GM19468 (cell line): Measurements from ENCODE around the gene SPSB2.
A peak's percentile ranks its signal among the peaks of the same experiment; 100 is the strongest.

ENCODE experiments used
- ATAC-seq: cut with Tn5 transposase; IDR thresholded peaks from one replicate; pipeline ENCODE4 v1.9.1; 2021; ENCODE audit warnings: mild to moderate bottlenecking, moderate library complexity, moderate number of reproducible peaks; ENCODE audit not compliant: unreplicated experiment; ENCODE audit errors: extremely low read depth

The SPSB2 gene

DNA sequence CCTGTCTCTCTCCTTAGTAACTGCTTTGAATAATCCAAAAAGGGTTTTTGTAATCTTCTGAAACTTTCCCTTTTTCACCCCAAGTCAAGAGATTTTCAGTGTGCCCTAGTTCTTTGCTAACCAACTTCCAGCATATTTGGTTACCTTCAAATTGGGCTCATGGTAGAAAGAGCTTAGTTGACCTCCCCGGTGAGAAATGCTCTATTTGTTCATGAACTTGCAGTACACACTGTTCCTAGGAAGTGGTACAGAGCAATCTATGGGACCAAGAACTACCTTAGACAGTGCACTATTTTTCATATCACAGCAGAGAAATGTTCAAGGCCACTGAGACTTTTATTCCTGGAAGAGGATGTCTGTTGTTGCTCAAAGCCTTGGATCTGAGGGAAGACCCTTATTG is 19.5 kb downstream of the SPSB2 start:
- no peak for ATAC-seq

- no peak for ATAC-seq
Observed at GRCh38 chr12:6852651-6853354, 20.3 kb downstream of the SPSB2 start.

DNA sequence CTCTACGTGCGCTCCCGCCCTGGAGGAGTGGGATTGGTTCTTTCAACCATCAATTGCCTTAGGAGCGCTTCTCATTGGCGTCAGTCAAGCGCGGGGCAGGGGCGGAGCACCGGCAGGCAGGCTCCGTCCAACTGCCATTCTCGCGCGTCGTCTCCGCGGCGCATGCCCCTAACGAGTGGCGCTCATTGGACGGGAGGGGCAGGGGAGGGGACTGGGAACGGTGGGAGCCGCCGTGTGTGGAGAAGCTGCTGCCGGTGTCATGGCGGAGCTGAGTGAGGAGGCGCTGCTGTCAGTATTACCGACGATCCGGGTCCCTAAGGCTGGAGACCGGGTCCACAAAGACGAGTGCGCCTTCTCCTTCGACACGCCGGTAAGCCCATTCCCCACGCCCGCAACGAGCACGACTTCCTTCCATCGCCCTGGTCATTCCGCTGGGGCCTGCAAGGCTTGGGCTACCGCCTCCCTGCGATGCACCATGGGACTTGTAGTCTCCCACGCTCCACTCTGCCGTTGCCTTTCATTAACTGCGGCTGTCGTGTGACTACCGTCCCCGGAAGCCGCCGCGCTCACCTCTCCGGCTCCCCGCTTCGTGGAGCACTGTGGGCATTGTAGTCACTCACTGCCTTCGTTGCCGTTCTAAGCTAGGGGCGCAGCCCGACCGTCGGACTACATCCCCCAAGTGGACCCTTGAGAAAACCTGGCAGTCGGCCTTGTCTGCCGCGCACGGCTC is 21.0 kb downstream of the SPSB2 start, which contains the start of gene USP5:
USP5 (plus strand) TSS at position 230 of the 730 bp plus-strand sequence; CDS start at position 260, 30 bp downstream.
- ATAC-seq = peak; percentile 82

DNA sequence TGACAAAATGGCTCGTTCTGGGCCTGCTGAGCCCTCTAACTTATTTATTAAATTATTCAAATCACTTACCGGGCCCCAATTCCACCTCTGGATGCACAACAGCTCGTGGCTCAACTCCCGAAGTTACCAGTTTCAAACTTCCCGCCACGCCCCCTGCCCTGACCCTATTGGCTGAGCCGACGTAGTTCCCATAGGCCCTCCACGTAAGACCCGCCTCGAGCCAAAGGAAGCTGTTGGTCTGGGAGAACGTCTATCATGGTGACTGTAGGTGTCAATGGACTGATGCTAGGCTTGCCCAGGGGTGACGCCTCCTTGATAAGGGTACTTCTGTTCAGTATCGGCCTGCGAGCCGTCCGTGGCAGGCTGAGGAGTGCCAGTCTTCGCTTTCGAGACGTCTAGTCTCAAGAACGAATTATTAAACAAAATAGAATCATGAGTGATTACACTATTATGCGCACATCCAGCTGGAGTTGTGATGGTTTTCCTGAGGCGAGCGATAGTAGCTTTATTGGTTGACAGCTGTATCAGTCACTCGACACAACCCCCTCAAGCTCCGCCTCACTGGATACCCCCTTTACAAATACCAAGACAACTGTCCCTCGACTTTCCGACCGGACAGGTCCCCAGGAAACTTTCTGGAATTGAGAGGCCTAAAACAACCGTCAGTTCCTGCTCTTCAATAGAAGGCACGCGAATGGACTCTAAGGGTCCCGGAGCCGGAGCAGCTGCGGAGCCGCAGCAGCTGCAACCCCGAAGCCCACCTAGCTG is 21.8 kb downstream of the SPSB2 start, which contains the start of gene CDCA3:
CDCA3 (minus strand) TSS at position 134 of the 768 bp plus-strand sequence. CDS start 334 bp downstream, outside the sequence.
- ATAC-seq = peak; percentile 40

- ATAC-seq = no peak
Observed at GRCh38 chr12:6850796-6851152, 22.3 kb downstream of the SPSB2 start.

- no peak for ATAC-seq
Observed at GRCh38 chr12:6849976-6850560, 23.0 kb downstream of the SPSB2 start.

- no peak for ATAC-seq
Observed at GRCh38 chr12:6849427-6849826, 23.7 kb downstream of the SPSB2 start.

DNA sequence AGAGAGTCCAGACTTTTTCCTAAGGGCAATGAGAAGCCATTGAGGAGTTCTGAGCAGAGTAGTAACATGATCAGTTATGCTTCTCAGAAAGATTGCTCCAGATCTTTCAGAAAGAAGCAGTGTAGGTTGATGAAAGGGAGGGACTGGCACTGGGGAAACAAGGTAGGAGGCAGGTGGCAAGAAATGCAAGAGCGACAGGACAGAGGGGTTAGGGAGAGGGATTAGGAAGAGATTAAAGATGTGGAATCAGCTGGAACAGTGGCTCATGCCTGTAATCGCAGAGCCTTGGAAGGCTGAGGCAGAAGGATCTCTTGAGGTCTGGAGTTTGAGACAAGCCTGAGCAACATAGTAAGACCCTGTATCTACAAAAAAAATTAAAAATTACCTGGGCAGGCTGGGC is 25.4 kb downstream of the SPSB2 start:
- ATAC-seq = no peak

GRCh38 chr12:6846316-6846869 is 26.7 kb downstream of the SPSB2 start:
- no peak for ATAC-seq

- no peak for ATAC-seq
Observed at GRCh38 chr12:6845395-6845794, 27.7 kb downstream of the SPSB2 start.

DNA sequence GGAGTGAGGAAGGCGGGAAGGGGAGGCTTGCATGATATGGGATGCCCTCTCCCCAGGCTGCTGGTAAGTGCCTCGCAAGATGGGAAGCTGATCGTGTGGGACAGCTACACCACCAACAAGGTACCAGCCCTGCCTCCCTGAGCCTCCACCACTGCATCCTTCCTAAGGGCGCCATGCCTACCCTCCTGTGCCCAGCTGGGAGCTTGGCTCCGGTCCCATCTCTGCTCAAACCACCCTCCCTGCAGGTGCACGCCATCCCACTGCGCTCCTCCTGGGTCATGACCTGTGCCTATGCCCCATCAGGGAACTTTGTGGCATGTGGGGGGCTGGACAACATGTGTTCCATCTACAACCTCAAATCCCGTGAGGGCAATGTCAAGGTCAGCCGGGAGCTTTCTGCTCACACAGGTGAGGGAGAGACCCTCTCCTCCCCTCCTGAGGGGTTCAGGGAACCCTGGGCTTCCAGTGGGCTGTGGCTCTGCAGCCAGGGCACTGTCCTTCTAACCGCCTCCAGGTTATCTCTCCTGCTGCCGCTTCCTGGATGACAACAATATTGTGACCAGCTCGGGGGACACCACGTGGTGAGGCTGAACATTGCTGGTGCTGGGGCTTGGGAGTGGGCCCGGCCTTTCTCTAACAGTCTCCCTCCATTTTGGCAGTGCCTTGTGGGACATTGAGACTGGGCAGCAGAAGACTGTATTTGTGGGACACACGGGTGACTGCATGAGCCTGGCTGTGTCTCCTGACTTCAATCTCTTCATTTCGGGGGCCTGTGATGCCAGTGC is 29.8 kb downstream of the SPSB2 start:
- ATAC-seq = no peak

DNA sequence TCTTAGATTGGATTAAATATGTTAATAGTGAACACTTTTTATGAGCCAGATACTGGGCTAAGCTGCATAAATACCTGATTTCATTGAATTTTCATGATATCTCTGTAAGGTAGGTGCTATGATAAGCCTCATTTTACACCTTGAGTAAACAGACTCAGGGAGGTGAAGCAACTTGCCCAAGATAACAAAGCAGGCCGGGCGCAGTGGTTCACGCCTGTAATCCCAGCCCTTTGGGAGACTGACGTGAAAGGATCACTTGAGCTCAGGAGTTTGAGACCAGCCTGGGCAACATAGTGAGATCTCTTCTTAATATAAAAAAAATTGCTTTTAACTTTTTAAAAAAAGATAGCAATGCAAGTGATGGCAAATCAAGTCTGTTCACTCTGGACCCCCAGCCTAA is 31.0 kb downstream of the SPSB2 start:
- no peak for ATAC-seq

DNA sequence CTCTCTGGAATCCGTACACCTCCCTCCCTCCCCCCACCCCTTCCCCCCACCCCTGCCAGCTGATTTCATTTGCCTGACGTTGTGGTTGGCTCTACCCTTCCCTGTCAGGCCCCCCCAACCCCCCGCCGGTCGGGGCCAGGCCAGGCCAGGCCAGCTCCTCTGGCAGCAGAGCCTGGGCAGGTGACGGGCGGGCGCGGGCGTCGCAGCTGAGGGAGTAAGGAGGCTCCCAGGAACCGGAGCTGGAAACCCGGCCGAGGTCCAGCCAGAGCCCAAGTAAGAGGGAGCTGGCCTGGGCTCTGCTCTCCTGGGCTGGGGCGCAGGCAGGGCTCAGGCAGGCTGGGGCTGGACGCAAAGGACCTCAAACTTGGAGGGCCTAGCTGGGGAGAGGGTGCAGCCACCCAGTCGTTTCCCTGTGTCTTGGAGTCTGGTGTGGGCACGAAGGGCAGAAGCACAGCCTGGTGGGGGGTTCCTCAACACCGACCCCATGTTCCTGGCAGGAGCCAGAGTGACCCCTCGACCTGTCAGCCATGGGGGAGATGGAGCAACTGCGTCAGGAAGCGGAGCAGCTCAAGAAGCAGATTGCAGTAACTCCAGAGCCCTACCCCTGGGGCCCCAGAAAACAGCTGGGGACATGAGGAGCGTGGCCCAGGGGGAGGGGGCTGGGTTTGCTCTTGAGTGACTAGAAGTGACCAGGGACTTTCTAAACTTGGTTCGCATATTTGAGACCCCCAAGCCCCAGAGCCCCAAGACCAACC is 32.2 kb downstream of the SPSB2 start, which contains the start of gene GNB3:
GNB3 (plus strand) TSS at position 165 of the 755 bp plus-strand sequence; CDS start at position 528, 363 bp downstream.
- ATAC-seq = no peak

GRCh38 chr12:6840330-6840729 is 32.8 kb downstream of the SPSB2 start:
- no peak for ATAC-seq

- ATAC-seq = no peak
Observed at GRCh38 chr12:6839482-6840201, 33.5 kb downstream of the SPSB2 start.

GRCh38 chr12:6838854-6839253 is 34.2 kb downstream of the SPSB2 start:
- ATAC-seq = no peak

- ATAC-seq = no peak
Observed at GRCh38 chr12:6837370-6838060, 35.6 kb downstream of the SPSB2 start.
